H9 (cell line): ENCODE results near the gene BCKDHB. TPM values are rescaled to one million over a fixed set of nuclear protein-coding genes. Genes with fewer than 3 reads are reported as not detected.
A peak's percentile ranks its signal among the peaks of the same experiment; 100 is the strongest.

Experiments used
- DNase-seq: peaks from one replicate; pipeline ENCODE4 v3.0.0-alpha.2; 2017
- H2AFZ ChIP-seq: one replicate; pipeline ENCODE4 v1.6.1; 2013; ENCODE audit warnings: mild to moderate bottlenecking, low read length, control low read depth, moderate library complexity
- H2AK5ac ChIP-seq: 2 replicates; pipeline ENCODE4 v1.6.1; 2013; ENCODE audit warnings: low read length, control low read depth, mixed read lengths; ENCODE audit not compliant: insufficient read length
- H2BK120ac ChIP-seq: one replicate; pipeline ENCODE4 v1.6.1; 2013; ENCODE audit warnings: low read depth, mild to moderate bottlenecking, low read length, control low read depth, inconsistent platforms; ENCODE audit not compliant: poor library complexity, severe bottlenecking
- H2BK12ac ChIP-seq: 2 replicates; pipeline ENCODE4 v1.6.1; 2013; ENCODE audit warnings: low read length, control low read depth, mixed read lengths, low read depth; ENCODE audit not compliant: insufficient read length
- H2BK15ac ChIP-seq: 2 replicates; pipeline ENCODE4 v1.6.1; 2013; ENCODE audit warnings: low read depth, low read length, control low read depth
- H2BK20ac ChIP-seq: one replicate; pipeline ENCODE4 v1.6.1; 2013; ENCODE audit warnings: low read depth, mild to moderate bottlenecking, low read length, control low read depth, inconsistent platforms; ENCODE audit not compliant: poor library complexity, severe bottlenecking
- H2BK5ac ChIP-seq: 2 replicates; pipeline ENCODE4 v1.6.1; 2013; ENCODE audit warnings: low read length, control low read depth, mixed read lengths; ENCODE audit not compliant: insufficient read length
- H3K14ac ChIP-seq: 2 replicates; pipeline ENCODE4 v1.6.1; 2013; ENCODE audit warnings: low read length, control low read depth; ENCODE audit not compliant: insufficient read depth
- H3K18ac ChIP-seq: 2 replicates; pipeline ENCODE4 v1.6.1; 2013; ENCODE audit warnings: low read depth, mild to moderate bottlenecking, mixed read lengths, low read length, control low read depth; ENCODE audit not compliant: insufficient read length
- H3K23ac ChIP-seq: 2 replicates; pipeline ENCODE4 v1.6.1; 2013; ENCODE audit warnings: low read length, control low read depth, mixed read lengths, low read depth; ENCODE audit not compliant: insufficient read length
- H3K23me2 ChIP-seq: 2 replicates; pipeline ENCODE4 v1.6.1; 2013; ENCODE audit warnings: low read depth, mild to moderate bottlenecking, mixed read lengths, low read length, control low read depth; ENCODE audit not compliant: insufficient read length, poor library complexity, severe bottlenecking
- H3K27ac ChIP-seq: 2 replicates; pipeline ENCODE4 v1.5.1; 2013; ENCODE audit warnings: low read length, control low read depth, mixed read lengths, low read depth; ENCODE audit not compliant: insufficient read length
- H3K27me3 ChIP-seq: 2 replicates; pipeline ENCODE4 v1.6.1; 2013; ENCODE audit warnings: low read length, control low read depth, inconsistent platforms; ENCODE audit not compliant: insufficient read depth
- H3K4ac ChIP-seq: 2 replicates; pipeline ENCODE4 v1.6.1; 2013; ENCODE audit warnings: low read depth, mild to moderate bottlenecking, control low read depth, inconsistent platforms, low read length, moderate library complexity
- H3K4me1 ChIP-seq: 2 replicates; pipeline ENCODE4 v1.6.1; 2013; ENCODE audit warnings: low read length, control low read depth, inconsistent platforms; ENCODE audit not compliant: insufficient read depth
- H3K4me2 ChIP-seq: 2 replicates; pipeline ENCODE4 v1.6.1; 2013; ENCODE audit warnings: low read length, control low read depth, mixed read lengths; ENCODE audit not compliant: insufficient read length, insufficient read depth
- H3K56ac ChIP-seq: 2 replicates; pipeline ENCODE4 v1.6.1; 2013; ENCODE audit warnings: low read depth, mild to moderate bottlenecking, mixed read lengths, low read length, control low read depth; ENCODE audit not compliant: insufficient read length
- H3K79me1 ChIP-seq: 2 replicates; pipeline ENCODE4 v1.6.1; 2013; ENCODE audit warnings: low read depth, mild to moderate bottlenecking, moderate library complexity, low read length, control low read depth, inconsistent platforms; ENCODE audit not compliant: insufficient read depth, poor library complexity, severe bottlenecking
- H3K79me2 ChIP-seq: 2 replicates; pipeline ENCODE4 v1.6.1; 2013; ENCODE audit warnings: low read length, control low read depth, inconsistent platforms; ENCODE audit not compliant: insufficient read depth
- H3K9ac ChIP-seq: 2 replicates; pipeline ENCODE4 v1.6.1; 2013; ENCODE audit warnings: low read length, control low read depth, mixed read lengths; ENCODE audit not compliant: insufficient read length; ENCODE audit errors: extremely low read depth
- H3K9me3 ChIP-seq: one replicate; pipeline ENCODE4 v1.6.1; 2013; ENCODE audit warnings: low read depth, low read length, inconsistent platforms; ENCODE audit not compliant: control insufficient read depth
- H3T11ph ChIP-seq: one replicate; pipeline ENCODE4 v1.6.1; 2013; ENCODE audit warnings: mild to moderate bottlenecking, low read length, control low read depth, inconsistent platforms
- H4K20me1 ChIP-seq: one replicate; pipeline ENCODE4 v1.6.1; 2013; ENCODE audit not compliant: control insufficient read depth, insufficient read length, insufficient read depth
- H4K5ac ChIP-seq: 2 replicates; pipeline ENCODE4 v1.6.1; 2013; ENCODE audit warnings: low read depth, mild to moderate bottlenecking, mixed read lengths, low read length, control low read depth; ENCODE audit not compliant: insufficient read length
- H4K8ac ChIP-seq: replicated peaks from 2 replicates; pipeline ENCODE4 v1.6.1; 2013; ENCODE audit warnings: low read length, control low read depth, mixed read lengths, low read depth; ENCODE audit not compliant: insufficient read length
- H4K91ac ChIP-seq: 2 replicates; pipeline ENCODE4 v1.6.1; 2013; ENCODE audit warnings: low read depth, mild to moderate bottlenecking, moderate library complexity, mixed read lengths, low read length, control low read depth; ENCODE audit not compliant: insufficient read length
- H3K27ac Mint-ChIP-seq, 3 experiments: 2 replicates in 2 of 3; 3 replicates in 1 of 3; pipeline ENCODE4 v1.8.0; 2020 to 2021; ENCODE audit warnings: mixed read lengths in 3 of 3, mild to moderate bottlenecking in 1 of 3, moderate library complexity in 1 of 3
- H3K27me3 Mint-ChIP-seq: 2 replicates; pipeline ENCODE4 v1.8.0; 2021; ENCODE audit warnings: low read depth, mild to moderate bottlenecking, moderate library complexity, mixed read lengths
- H3K36me3 Mint-ChIP-seq, 3 experiments: 2 replicates in 2 of 3; 3 replicates in 1 of 3; pipeline ENCODE4 v1.8.0; 2020 to 2021; ENCODE audit warnings: low read depth in 3 of 3, mixed read lengths in 3 of 3; ENCODE audit not compliant: insufficient read depth in 1 of 3
- H3K4me1 Mint-ChIP-seq, 2 experiments: 2 replicates each; pipeline ENCODE4 v1.8.0; 2020; ENCODE audit warnings: mixed read lengths in 2 of 2
- H3K4me3 Mint-ChIP-seq, 2 experiments: 2 replicates in 1 of 2; 3 replicates in 1 of 2; pipeline ENCODE4 v1.8.0; 2020 to 2021; ENCODE audit warnings: mild to moderate bottlenecking in 2 of 2, mixed read lengths in 2 of 2, moderate library complexity in 1 of 2
- H3K9me3 Mint-ChIP-seq, 2 experiments: 2 replicates in 1 of 2; 3 replicates in 1 of 2; pipeline ENCODE4 v1.8.0; 2020; ENCODE audit warnings: mild to moderate bottlenecking in 2 of 2, mixed read lengths in 2 of 2, moderate library complexity in 1 of 2
- CTCF ChIP-seq: fragments of 200-600 bp; sonication (generic); conservative IDR thresholded peaks from 3 replicates; pipeline ENCODE4 v1.8.0; 2021; ENCODE audit warnings: antibody characterized with exemption, mild to moderate bottlenecking
- WGBS: extraction: QIAGEN DNeasy Blood & Tissue Kit; methylation state at CpG from one replicate; pipeline ENCODE4 v1.1.7; 2013; ENCODE audit warnings: missing lambda C conversion rate, low lambda C conversion rate, mixed read lengths; ENCODE audit not compliant: insufficient read length; ENCODE audit errors: extremely low coverage; 5-methylcytosine and 5-hydroxymethylcytosine counted together
- total RNA-seq: library from RNA; stranded (reverse); gene quantifications from 2 replicates; pipeline ENCODE4 v1.2.1, GENCODE V29; 2021

BCKDHB gene
- total RNA-seq, 1 experiment from 2014 or later = 26.6 TPM

DNA sequence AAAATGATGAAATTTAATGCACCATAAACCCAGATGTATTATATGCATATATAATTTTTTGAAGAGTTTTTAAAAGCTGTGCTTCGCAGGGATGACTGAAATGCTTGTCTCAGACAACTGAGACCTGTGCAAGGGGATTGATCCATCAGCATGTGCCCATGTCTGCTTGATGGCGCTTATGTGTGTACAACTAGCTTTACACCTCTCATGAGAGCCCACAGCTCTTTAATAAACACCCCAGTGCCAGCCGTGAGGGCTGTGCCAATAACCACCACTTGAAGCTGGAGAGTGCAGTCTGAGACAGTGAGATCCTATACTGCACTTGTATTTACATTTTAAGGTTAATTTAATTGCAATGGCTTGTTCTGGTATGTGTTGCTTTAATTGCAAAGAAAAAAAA lies 225.5 kb downstream of the BCKDHB start:
- H4K5ac ChIP-seq = no peak overlapping the region
- H3K27ac Mint-ChIP-seq = peak overlapping the region; percentile 84 to 98 (median 91); a peak in 6 of 7 replicates
- H3K4me1 Mint-ChIP-seq = peaks cover 88 to 91% of the 10 kb centered on the region in 2 experiments

More for the DNA sequence above, 225.5 kb downstream of the BCKDHB start:
- H3K9me3 Mint-ChIP-seq = no peaks in the 10 kb centered on the region
- Histone ChIP-seq H3K14ac (no peak overlapping the region), H3K79me2 (no peaks in the 10 kb centered on the region), H3K56ac (no peak overlapping the region), H3K27ac (no peak overlapping the region), H3K9ac (no peak overlapping the region), H2BK120ac (no peak overlapping the region), H4K91ac (no peak overlapping the region), H2BK15ac (no peak overlapping the region), H2BK12ac (no peak overlapping the region), H3K27me3 (no peaks in the 10 kb centered on the region), H3K4me2 (peak overlapping the region; percentile 57), H3K4ac (no peak overlapping the region; the same call in 1 of the 2 replicates), H3K18ac (no peak overlapping the region), H3K9me3 (no peaks in the 10 kb centered on the region), H2BK20ac (no peak overlapping the region), H2AK5ac (no peak overlapping the region), H3K23ac (no peak overlapping the region), H3K23me2 (no peaks in the 10 kb centered on the region), H4K20me1 (no peaks in the 10 kb centered on the region), H3K79me1 (no peaks in the 10 kb centered on the region), H3K4me1 (peaks cover 8% of the 10 kb centered on the region), H4K8ac (no peak overlapping the region), H3T11ph (no peak overlapping the region), H2AFZ (no peak overlapping the region), H2BK5ac (no peak overlapping the region)
- no peaks in the 10 kb centered on the region for H3K27me3 Mint-ChIP-seq
- H3K36me3 Mint-ChIP-seq = no peaks in the 10 kb centered on the region
- H3K4me3 Mint-ChIP-seq = peak overlapping the region in 1 of 2 experiments; percentile 56; a peak in 1 of 5 replicates
- TF ChIP-seq CTCF = no peak
- DNase-seq = no peak
- no CpG with 5 or more reads among the region's 3 CpGs for WGBS
